C4-2B (cell line): ENCODE measurements around the gene MIOX.

Source experiments
- ZFX ChIP-seq: fragments of 450-650 bp; IDR thresholded peaks from 2 replicates; pipeline ENCODE4 v1.6.1; 2017
- TF ChIP-seq, protein P1 (sequence below): fragments of 450-650 bp; conservative IDR thresholded peaks from 2 replicates; pipeline ENCODE4 v1.5.1; 2017; ENCODE audit warnings: mild to moderate bottlenecking

DNA sequence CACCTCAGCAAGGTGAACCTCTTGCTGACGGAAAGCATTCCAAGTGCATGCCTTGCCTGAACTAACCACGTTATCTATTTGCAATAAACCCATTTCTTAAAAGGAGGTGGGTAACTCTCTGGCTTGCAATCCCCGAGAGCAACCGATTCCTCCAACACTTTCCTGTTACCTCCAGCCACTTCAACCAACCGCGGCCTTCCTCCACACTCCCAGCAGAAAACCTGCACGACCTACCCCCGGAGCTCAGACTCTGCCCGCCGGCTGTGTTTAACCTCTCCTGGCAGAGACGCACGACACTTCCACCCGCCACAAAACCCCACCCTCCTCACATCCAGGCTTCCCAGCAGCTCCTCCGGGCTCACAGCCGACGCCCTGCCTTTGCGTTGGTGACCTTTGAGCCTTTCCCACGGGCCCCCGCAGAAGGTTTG lies 38.0 kb downstream of the MIOX start:
- TF ChIP-seq, protein P1, sequence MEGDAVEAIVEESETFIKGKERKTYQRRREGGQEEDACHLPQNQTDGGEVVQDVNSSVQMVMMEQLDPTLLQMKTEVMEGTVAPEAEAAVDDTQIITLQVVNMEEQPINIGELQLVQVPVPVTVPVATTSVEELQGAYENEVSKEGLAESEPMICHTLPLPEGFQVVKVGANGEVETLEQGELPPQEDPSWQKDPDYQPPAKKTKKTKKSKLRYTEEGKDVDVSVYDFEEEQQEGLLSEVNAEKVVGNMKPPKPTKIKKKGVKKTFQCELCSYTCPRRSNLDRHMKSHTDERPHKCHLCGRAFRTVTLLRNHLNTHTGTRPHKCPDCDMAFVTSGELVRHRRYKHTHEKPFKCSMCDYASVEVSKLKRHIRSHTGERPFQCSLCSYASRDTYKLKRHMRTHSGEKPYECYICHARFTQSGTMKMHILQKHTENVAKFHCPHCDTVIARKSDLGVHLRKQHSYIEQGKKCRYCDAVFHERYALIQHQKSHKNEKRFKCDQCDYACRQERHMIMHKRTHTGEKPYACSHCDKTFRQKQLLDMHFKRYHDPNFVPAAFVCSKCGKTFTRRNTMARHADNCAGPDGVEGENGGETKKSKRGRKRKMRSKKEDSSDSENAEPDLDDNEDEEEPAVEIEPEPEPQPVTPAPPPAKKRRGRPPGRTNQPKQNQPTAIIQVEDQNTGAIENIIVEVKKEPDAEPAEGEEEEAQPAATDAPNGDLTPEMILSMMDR: no peak
- TF ChIP-seq ZFX: no peak
